HG02678 (cell line): ENCODE results near the gene LRRN4CL.
"Not testable (repeated sequence)": the region's sequence is repeated elsewhere in the genome, so short reads cannot be mapped to it uniquely, and the experiment has no call there.

ENCODE experiments used
- ATAC-seq: cut with Tn5 transposase; IDR thresholded peaks from one replicate; pipeline ENCODE4 v1.9.1; 2021; ENCODE audit warnings: mild to moderate bottlenecking, moderate library complexity; ENCODE audit not compliant: unreplicated experiment

LRRN4CL gene

GRCh38 chr11:62710001-62710345 lies 20.6 kb upstream of the LRRN4CL start:
- ATAC-seq, result peak; percentile 1

GRCh38 chr11:62709247-62710000 lies 20.1 kb upstream of the LRRN4CL start:
- ATAC-seq, result peak; percentile 75

GRCh38 chr11:62708793-62709192 lies 19.5 kb upstream of the LRRN4CL start:
- ATAC-seq, result no peak

GRCh38 chr11:62708392-62708791 lies 19.1 kb upstream of the LRRN4CL start:
- no peak for ATAC-seq

DNA sequence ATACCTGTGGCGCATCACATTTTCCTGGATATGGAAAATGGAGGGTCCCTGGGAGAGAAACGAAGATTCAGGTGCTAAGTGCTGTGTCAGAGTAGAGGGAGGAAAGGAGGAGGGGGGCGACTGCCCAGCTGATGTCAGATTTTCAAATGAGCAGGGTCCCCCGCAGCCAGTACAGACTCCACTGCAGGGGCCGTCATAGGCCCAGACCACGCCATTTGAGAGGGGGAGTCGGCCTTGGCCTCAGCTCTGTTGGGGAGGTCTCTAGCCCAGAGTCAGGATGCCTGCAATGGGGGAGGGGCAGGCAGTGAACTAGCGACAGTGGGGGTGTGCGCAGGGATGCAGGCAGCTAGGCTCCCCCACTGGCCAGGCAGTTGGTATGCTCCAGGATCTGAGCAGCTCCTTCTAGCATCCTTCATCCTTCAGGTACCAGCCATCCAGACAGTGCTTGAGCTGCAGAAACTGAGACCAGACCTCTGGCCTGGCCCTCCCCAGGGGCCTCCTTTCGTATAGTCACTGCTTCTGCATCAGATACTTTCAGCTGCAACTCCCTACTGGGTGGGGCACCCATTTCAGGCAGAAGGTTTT lies 18.0 kb upstream of the LRRN4CL start, which contains the start of the genes BSCL2 and GNG3:
Gene BSCL2 (minus strand): TSS at position 148 of the 585 bp plus-strand sequence. CDS start 229 bp downstream, outside the sequence.
Gene GNG3 (plus strand): TSS at position 400 of the 585 bp plus-strand sequence. CDS start 620 bp downstream, outside the sequence.
- ATAC-seq, result no peak

DNA sequence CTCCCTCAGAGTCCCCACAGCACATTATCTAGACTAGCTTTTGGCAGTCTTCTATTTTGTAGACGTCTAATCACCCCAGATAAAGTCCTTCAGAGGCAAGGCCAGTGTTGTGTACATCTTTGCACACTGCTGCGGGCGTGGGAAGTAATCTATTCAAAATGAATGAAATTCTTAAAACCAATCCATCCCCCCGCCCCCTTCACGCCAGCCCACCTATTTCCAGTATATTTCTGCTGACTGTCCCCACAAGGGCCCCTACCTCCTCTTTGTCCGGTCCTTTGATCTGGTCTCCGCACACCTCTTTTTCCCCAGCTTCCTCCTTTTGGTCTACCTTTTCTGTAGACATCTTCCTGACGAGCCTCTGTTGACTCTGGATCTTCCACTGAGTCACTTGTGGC lies 17.5 kb upstream of the LRRN4CL start:
- no peak for ATAC-seq

- peak; percentile 63 for ATAC-seq
Measured at GRCh38 chr11:62705880-62706849, 16.8 kb upstream of the LRRN4CL start.

GRCh38 chr11:62705413-62705812 lies 16.1 kb upstream of the LRRN4CL start:
- ATAC-seq, result no peak

DNA sequence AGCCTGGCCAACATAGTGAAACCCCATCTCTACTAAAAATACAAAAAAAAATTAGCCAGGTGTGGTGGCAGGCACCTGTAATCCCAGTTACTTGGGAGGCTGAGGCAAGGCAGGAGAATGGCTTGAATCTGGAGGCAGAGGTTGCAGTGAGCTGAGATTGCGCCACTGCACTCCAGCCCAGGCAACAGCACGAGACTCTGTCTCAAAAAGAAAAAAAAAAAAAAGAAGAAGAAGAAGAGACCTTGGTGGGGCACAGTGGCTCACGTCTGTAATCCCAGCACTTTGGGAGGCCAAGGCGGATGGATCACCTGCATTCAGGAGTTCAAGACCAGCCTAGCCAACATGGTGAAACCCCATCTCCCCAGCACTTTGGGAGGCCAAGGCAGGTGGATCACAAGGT lies 14.6 kb upstream of the LRRN4CL start:
- not testable (repeated sequence) for ATAC-seq

DNA sequence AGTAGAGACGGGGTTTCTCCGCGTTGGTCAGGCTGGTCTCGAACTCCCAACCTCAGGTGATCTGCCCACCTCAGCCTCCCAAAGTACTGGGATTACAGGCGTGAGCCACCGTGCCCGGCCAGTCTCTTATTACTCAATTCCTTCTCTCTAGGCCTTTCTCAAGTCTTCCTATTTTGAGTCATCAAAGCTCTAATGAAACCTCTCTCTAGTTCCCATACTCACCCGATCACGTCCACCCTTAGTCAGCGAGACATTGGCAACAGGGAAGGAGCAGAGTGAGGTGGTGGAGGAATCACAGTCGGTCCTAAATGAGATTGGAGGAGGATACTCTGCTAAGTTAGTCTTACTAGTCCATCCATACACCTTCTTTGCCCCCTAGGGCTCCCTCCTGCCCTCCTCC lies 12.9 kb upstream of the LRRN4CL start:
- no peak for ATAC-seq

- no peak for ATAC-seq
Measured at GRCh38 chr11:62694455-62695167, 5.3 kb upstream of the LRRN4CL start.

DNA sequence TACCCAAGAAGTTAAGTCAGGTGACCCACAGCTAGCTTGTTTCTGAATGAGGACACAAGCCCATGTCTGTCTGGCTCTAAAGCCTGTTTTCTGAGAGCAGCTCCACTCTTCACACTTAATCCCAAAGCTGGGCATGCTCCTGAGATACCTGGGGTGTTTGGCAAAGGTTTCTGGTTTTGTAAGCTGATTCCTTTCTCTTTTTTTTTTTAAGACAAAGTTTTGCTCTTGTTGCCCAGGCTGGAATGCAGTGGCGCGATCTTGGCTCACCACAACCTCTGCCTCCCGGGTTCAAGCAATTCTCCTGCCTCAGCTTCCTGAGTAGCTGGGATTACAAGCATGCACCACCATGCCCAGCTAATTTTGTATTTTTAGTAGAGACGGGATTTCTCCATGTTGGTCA lies 4.3 kb upstream of the LRRN4CL start:
- ATAC-seq, result not testable (repeated sequence)

DNA sequence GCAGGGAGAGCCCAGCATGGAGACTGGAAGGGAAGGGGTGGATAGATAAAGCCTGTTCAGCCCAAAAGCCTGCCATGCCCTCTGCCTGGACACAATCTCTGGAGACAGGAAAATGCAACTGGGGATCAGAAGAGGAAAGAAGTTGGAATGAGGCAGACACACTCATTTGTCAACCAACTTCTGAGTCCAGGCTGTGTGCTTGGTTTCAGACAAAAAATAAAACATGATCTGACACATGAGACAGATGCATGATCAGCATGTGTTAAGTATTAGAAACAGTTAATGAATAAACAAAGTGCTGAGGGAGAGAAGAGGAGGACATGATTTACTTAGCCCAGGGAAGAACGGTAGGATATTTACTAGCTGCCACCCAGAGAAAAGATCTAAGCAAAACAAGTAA lies 839 bp downstream of the LRRN4CL start:
- no peak for ATAC-seq

DNA sequence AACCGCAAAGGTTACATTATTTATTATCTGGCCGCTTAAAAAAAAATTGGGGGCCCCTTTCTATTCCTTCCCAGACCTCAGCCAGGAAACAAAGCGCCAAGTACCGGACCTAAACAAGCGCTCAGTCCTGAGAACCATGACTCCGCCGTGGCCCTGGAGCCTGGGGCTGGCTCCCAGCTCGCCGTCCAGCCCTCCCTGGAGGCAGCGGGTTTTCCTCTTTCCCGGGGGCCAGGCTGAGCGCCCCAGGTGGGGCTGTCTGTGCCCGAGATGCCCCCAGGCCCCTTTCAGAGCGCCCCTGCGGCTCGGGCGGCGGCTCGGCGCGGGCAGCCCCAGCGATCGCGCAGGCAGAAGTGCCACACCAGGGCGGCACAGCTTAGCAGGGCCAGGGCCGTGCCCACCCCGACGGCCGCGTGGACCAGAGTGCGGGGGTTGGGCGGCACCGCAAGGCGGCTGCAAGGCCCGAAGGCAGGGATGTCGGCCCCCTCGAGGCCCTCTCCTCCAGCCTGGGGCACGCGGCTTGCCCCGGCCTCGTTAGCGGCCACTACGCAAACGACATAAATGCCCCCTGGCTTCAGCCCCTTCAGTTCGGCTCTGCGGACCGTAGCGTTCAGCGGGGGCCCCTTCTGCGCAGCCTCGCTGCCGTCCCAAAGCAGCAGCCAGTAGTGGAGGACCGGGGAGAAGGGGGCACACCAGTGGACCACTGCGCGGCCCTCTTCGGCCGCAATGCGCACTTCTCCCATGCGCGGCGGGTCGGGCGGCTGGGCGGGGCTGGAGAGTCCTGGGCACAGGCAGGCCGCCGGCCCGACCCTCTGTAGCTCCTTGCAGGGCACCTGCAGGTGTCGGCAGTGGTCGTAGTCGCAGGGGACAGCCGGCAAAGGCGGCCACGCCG lies 1.6 kb downstream of the LRRN4CL start:
- no peak for ATAC-seq

DNA sequence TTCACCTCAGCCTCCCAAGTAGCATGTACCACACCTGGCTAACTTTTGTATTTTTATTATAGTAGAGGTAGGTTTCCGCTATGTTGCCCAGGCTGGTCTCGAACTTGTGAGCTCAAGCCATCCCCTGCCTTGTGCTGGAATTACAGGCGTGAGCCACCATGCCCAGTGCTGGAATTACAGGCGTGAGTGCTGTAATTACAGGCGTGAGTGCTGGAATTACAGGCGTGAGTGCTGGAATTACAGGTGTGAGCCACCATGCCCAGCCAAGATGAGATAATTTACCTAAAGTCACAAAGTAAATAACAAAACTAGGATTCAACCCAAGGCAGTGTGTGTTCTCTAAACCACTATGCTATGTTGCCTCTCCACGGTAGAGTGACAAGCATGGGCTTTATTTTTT lies 6.8 kb downstream of the LRRN4CL start:
- no peak for ATAC-seq

DNA sequence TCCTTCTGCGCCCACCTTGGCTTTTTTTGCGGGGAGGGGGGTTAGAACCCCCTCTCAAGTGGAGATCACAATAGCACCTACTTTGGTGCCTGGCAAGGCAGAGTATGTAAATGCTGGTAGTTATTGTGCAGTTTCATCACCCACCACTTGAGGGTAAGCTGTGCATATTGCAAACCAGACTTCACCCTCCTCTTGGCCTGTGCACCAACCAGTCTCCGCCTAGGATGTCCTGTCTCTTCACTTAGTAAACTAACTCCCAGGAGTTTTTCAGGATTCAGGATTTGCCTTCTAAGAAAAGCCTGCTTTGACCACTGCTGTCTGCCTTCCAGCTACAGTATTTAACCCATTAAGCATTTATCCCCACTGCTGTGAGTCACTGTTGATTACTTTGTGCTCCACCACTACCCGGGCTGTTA lies 8.5 kb downstream of the LRRN4CL start:
- peak; percentile 66 for ATAC-seq

DNA sequence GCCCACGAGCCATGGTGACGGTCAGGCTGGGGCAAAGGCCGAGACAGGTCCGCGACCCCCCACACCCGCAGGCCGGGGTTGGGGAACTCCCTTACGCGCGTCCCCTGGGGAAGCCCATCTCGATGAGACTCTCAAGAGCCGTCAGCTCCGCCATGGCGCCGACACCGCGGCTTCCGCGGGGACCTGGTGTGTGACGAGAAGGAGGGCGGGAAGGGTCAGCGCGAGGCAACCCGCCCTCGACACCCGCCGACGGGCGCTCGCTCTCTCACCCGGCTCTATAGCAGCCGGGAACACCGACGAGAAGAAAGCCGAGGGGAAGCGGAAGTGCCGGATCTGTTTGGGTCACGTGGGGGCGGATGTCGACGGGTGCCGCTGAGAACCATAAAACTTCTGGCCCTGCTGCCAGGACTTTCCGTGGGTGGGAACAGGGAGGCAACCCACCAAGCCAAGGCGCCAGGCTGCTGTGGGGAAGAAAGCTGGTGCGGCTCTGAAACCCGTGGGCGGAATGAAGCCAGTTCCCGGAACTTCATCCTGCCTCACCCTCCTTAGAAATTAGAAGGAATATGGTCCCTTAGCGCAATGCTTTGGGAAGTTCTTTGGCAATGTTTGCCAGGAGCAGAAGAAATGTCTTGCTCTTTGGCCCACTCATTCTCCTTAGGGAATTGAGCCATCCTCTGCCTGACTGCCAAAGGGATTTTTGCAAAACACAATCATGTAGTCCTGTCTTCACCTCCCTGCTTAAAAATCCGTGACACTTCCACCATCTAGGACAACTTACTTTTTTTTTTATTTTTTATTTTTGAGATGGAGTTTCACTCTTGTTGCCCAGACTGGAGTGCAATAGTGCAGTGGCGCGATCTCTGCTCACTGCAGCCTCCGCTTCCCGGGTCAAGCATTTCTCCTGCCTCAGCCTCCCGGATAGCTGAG lies 10.3 kb downstream of the LRRN4CL start, which contains the start of gene UBXN1:
Gene UBXN1 (minus strand): TSS at position 304 of the 927 bp plus-strand sequence. CDS start 150 bp downstream, at position 154.
- peak; percentile 71 for ATAC-seq

GRCh38 chr11:62678433-62678769 lies 10.9 kb downstream of the LRRN4CL start:
- no peak for ATAC-seq

GRCh38 chr11:62677714-62678113 lies 11.6 kb downstream of the LRRN4CL start:
- no peak for ATAC-seq
